IPS-15b (cell line): ENCODE measurements around the gene EID3.
"Not testable (repeated sequence)": the region's sequence is repeated elsewhere in the genome, so short reads cannot be mapped to it uniquely, and the experiment has no call there.

ENCODE experiments used
- H3K27me3 ChIP-seq: one replicate; pipeline ENCODE4 v1.6.1; 2013; ENCODE audit warnings: low read length; ENCODE audit not compliant: control insufficient read depth, insufficient read depth
- H3K36me3 ChIP-seq: one replicate; pipeline ENCODE4 v1.6.1; 2013; ENCODE audit warnings: low read length; ENCODE audit not compliant: control insufficient read depth, insufficient read depth
- H3K4me1 ChIP-seq: one replicate; pipeline ENCODE4 v1.6.1; 2013; ENCODE audit warnings: mild to moderate bottlenecking, low read length; ENCODE audit not compliant: control insufficient read depth, insufficient read depth
- H3K4me3 ChIP-seq: one replicate; pipeline ENCODE4 v1.5.1; 2013; ENCODE audit warnings: low read depth, low read length
- H3K9ac ChIP-seq: one replicate; pipeline ENCODE4 v1.6.1; 2013; ENCODE audit warnings: low read depth, mild to moderate bottlenecking, low read length
- H3K9me3 ChIP-seq: one replicate; pipeline ENCODE4 v1.6.1; 2013; ENCODE audit warnings: mild to moderate bottlenecking, low read length; ENCODE audit not compliant: control insufficient read depth, insufficient read depth

The EID3 gene

DNA sequence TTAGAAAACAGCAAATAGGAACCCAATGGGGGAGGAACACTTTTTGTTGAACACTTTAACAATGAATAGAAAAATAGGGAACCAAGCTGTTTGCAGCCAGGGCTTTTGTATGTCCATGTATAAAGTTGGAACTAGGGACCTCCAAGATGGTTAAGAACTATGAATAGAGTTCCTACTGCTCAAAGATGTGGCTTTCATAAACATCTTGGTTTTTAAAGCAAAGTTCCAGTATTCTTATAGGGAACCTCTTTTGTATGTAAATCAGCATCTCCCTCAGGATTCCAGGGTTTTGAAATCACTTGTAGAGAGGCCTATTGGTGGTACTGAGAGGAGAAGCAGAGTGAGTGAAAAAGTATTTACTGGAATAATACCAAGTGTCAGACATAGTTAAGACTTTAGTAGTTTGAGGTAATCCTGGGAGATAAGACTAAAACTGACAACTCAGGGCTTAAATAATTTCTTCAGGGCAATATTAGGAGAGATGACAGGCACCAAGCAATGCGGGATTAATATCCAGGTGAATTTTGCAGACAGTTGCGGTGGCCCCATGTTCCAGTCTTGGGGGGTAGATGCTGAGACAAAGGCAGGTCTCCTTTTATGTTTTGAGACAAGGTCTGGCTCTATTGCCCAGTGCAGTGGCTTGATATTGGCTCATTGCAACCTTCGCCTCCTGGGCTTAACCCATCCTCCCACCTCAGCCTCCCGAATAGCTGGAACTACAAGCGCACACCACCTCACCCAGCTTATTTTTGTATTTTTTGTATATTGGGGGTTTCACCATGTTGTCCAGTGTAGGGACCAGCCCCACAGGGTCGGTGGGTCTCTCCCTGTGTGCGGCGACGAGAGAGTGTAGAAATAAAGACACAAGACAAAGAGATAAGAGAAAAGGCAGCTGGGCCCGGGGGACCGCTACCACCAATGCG lies 10.4 kb upstream of the EID3 start:
- H3K4me1 ChIP-seq = peaks cover 9% of the 10 kb centered on the region
- no peak overlapping the region for H3K9ac ChIP-seq
- H3K36me3 ChIP-seq = peaks cover 4% of the 10 kb centered on the region
- no peaks in the 10 kb centered on the region for H3K27me3 ChIP-seq
- no peak overlapping the region for H3K4me3 ChIP-seq
- no peaks in the 10 kb centered on the region for H3K9me3 ChIP-seq

GRCh38 chr12:104294158-104294859 lies 9.2 kb upstream of the EID3 start:
- H3K4me3 ChIP-seq, H3K9me3 ChIP-seq, H3K27me3 ChIP-seq, H3K9ac ChIP-seq, H3K36me3 ChIP-seq, H3K4me1 ChIP-seq: not testable (repeated sequence)

GRCh38 chr12:104294927-104295668 lies 8.4 kb upstream of the EID3 start:
- peaks cover 4% of the 10 kb centered on the region for H3K36me3 ChIP-seq

GRCh38 chr12:104295954-104296353 lies 7.6 kb upstream of the EID3 start:
- Histone ChIP-seq H3K4me1 (peaks cover 7% of the 10 kb centered on the region), H3K27me3 (no peaks in the 10 kb centered on the region), H3K4me3 (no peak overlapping the region), H3K36me3 (peaks cover 4% of the 10 kb centered on the region), H3K9ac (no peak overlapping the region), H3K9me3 (no peaks in the 10 kb centered on the region)

More at GRCh38 chr12:104294927-104295668, 8.4 kb upstream of the EID3 start:
- H3K4me1 ChIP-seq = peaks cover 6% of the 10 kb centered on the region
- no peak overlapping the region for H3K9ac ChIP-seq
- no peak overlapping the region for H3K4me3 ChIP-seq
- no peaks in the 10 kb centered on the region for H3K9me3 ChIP-seq
- no peaks in the 10 kb centered on the region for H3K27me3 ChIP-seq

GRCh38 chr12:104296718-104297117 lies 6.8 kb upstream of the EID3 start:
- Histone ChIP-seq H3K27me3 (no peaks in the 10 kb centered on the region), H3K9ac (no peak overlapping the region), H3K4me3 (no peak overlapping the region), H3K4me1 (peaks cover 9% of the 10 kb centered on the region), H3K9me3 (no peaks in the 10 kb centered on the region), H3K36me3 (peaks cover 4% of the 10 kb centered on the region)

GRCh38 chr12:104297477-104298113 lies 5.9 kb upstream of the EID3 start:
- Histone ChIP-seq H3K4me1 (peaks cover 8% of the 10 kb centered on the region), H3K4me3 (no peak overlapping the region), H3K27me3 (no peaks in the 10 kb centered on the region), H3K36me3 (peaks cover 4% of the 10 kb centered on the region), H3K9ac (no peak overlapping the region), H3K9me3 (no peaks in the 10 kb centered on the region)

GRCh38 chr12:104299842-104300481 lies 3.6 kb upstream of the EID3 start:
- H3K4me3 ChIP-seq = no peak overlapping the region
- no peaks in the 10 kb centered on the region for H3K27me3 ChIP-seq
- H3K9me3 ChIP-seq = no peaks in the 10 kb centered on the region
- H3K36me3 ChIP-seq = peaks cover 8% of the 10 kb centered on the region
- no peak overlapping the region for H3K9ac ChIP-seq
- peaks cover 3% of the 10 kb centered on the region for H3K4me1 ChIP-seq

DNA sequence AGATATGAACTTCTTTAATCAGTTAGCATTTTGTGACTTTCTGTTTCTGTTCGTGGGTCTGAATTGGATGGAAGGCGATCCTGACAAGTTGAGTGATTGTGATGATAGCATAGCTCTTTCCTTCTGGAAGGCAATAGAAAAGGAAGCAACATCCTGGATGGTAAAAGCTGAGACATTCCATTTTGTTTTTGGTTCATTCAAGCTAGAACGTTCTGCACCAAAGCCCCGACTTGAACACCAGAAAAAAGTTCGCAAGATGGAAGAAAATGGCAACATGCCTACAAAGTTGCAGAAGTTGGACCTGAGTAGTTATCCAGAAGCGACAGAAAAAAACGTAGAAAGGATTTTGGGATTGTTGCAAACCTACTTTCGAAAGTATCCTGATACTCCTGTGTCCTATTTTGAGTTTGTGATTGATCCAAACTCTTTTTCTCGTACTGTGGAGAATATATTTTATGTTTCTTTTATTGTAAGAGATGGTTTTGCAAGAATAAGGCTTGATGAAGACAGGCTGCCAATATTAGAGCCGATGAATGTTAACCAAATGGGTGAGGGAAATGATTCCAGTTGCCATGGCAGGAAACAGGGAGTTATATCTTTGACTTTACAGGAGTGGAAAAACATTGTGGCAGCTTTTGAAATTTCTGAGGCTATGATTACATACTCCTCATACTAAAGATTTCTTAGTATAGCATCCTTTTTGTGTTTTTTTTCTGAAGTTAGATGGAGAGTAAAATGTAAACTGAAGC lies 896 bp downstream of the EID3 start:
- Histone ChIP-seq H3K4me1 (peaks cover 7% of the 10 kb centered on the region), H3K4me3 (peak overlapping the region; percentile 77), H3K36me3 (peaks cover 4% of the 10 kb centered on the region), H3K27me3 (no peaks in the 10 kb centered on the region), H3K9ac (no peak overlapping the region), H3K9me3 (no peaks in the 10 kb centered on the region)

DNA sequence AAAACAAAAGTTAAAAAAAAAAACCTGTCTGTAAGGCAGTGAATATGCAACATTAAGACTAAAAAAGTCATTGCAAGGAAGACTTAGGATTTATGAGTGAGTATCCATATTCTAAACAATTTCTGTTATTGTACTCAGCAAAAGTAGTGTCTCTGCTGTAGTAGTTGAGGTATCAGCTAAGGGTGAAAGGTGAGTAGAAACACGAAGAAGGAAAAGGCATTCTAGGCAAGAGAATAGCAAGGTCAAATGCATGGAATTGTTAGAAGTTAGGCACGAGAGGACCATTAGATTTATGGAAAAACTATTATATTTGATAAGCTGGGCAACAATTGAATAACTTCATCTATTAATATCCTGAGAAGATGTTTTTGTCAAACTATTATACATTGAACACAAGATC lies 1.8 kb downstream of the EID3 start:
- no peaks in the 10 kb centered on the region for H3K27me3 ChIP-seq
- H3K4me3 ChIP-seq = no peak overlapping the region
- H3K9me3 ChIP-seq = no peaks in the 10 kb centered on the region
- H3K9ac ChIP-seq = no peak overlapping the region
- H3K4me1 ChIP-seq = peaks cover 8% of the 10 kb centered on the region
- peaks cover 4% of the 10 kb centered on the region for H3K36me3 ChIP-seq

DNA sequence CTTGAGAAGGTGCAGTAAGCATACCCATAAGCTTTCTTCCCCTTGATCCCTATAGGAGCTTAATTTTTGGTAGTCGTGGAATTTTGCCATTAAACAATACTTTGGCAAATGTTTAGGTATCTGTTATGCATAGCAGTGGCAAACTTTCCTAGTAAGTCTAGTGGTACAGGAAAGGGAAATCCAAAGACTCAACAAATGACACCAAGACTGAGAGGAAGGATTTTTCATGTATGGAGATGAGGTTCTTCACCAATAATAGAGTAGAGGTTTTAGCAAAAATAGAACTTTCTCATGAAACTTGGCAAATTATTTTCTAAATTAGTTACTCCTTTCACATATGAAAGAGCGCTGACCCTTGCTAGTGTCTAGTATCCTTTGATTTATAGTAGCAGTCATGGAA lies 2.8 kb downstream of the EID3 start:
- no peak overlapping the region for H3K4me3 ChIP-seq
- H3K9ac ChIP-seq = no peak overlapping the region
- peaks cover 4% of the 10 kb centered on the region for H3K4me1 ChIP-seq
- H3K9me3 ChIP-seq = no peaks in the 10 kb centered on the region
- no peaks in the 10 kb centered on the region for H3K27me3 ChIP-seq
- peaks cover 4% of the 10 kb centered on the region for H3K36me3 ChIP-seq
